Calu3 (cell line): Measurements from ENCODE around the gene KRTAP5-7. TPM values are rescaled to one million over a fixed set of nuclear protein-coding genes. Genes with fewer than 3 reads are reported as not detected.

Experiments used
- BruUV-seq: library from RNA; stranded (reverse); fragments of 400-500 nt; replicated peaks from 2 replicates; lab custom pipeline; 2021; lab: Mats Ljungman, UMichigan
- CTCF ChIA-PET: fragments of 300-600 bp; sonication (Branson Sonifier 250); formaldehyde crosslinking; loops from one replicate; lab custom pipeline; 2022; ENCODE audit warnings: antibody characterized with exemption; lab: Charles Lee
- DNase-seq: peaks from one replicate; pipeline ENCODE4 v3.0.0; 2022
- H3K27ac Mint-ChIP-seq: one replicate; pipeline ENCODE4 v1.8.0; 2022; ENCODE audit warnings: mixed read lengths; ENCODE audit not compliant: unreplicated experiment
- H3K27me3 Mint-ChIP-seq: one replicate; pipeline ENCODE4 v1.8.0; 2022; ENCODE audit warnings: mixed read lengths; ENCODE audit not compliant: unreplicated experiment
- H3K36me3 Mint-ChIP-seq: one replicate; pipeline ENCODE4 v1.8.0; 2022; ENCODE audit warnings: mild to moderate bottlenecking, moderate library complexity, mixed read lengths; ENCODE audit not compliant: insufficient read depth, unreplicated experiment
- H3K4me1 Mint-ChIP-seq: one replicate; pipeline ENCODE4 v1.8.0; 2022; ENCODE audit warnings: mild to moderate bottlenecking, low read depth, mixed read lengths; ENCODE audit not compliant: unreplicated experiment
- H3K4me3 Mint-ChIP-seq: one replicate; pipeline ENCODE4 v1.8.0; 2022; ENCODE audit warnings: mild to moderate bottlenecking, low read depth, moderate library complexity, mixed read lengths; ENCODE audit not compliant: unreplicated experiment
- H3K9me3 Mint-ChIP-seq: one replicate; pipeline ENCODE4 v1.8.0; 2022; ENCODE audit warnings: low read depth, mixed read lengths; ENCODE audit not compliant: unreplicated experiment
- CTCF ChIP-seq: fragments of 200-600 bp; IDR thresholded peaks from one replicate; pipeline ENCODE4 v1.8.0; 2022; ENCODE audit warnings: antibody characterized with exemption; ENCODE audit not compliant: unreplicated experiment
- intact Hi-C: fragments of 100-400 bp; cut with micrococcal nuclease; formaldehyde crosslinking; loops from one replicate; pipeline ENCODE4 v1.10.0; 2022; ENCODE audit not compliant: unreplicated experiment
- total RNA-seq: library from RNA; stranded (reverse); gene quantifications from 2 replicates; pipeline ENCODE4 v1.2.3, GENCODE V29; 2022

Gene KRTAP5-7
- total RNA-seq, 1 experiment from 2014 or later, result not detected

GRCh38 chr11:71542879-71543777, 16.1 kb downstream of the KRTAP5-7 start:
- no TSS peak for BruUV-seq
- H3K36me3 Mint-ChIP-seq, result no peaks in the 10 kb centered on the region
- intact Hi-C loops, result no loop called here
- peaks cover 11% of the 10 kb centered on the region for H3K4me1 Mint-ChIP-seq
- H3K9me3 Mint-ChIP-seq, result peaks cover 5% of the 10 kb centered on the region
- CTCF ChIA-PET, result interaction anchor here (0.7 to 1.0 kb wide), 2 partner anchors 11 to 17 kb away, joined by 3 read pairs; no protein-coding TSS in a partner anchor
- no peak for DNase-seq
- H3K4me3 Mint-ChIP-seq, result no peak overlapping the region
- no peak for TF ChIP-seq CTCF
- peaks cover 94% of the 10 kb centered on the region for H3K27me3 Mint-ChIP-seq
- H3K27ac Mint-ChIP-seq, result no peak overlapping the region

GRCh38 chr11:71543866-71544265, 16.8 kb downstream of the KRTAP5-7 start:
- no TSS peak for BruUV-seq
- intact Hi-C loops, result no loop called here
- peaks cover 5% of the 10 kb centered on the region for H3K9me3 Mint-ChIP-seq
- H3K27ac Mint-ChIP-seq, result no peak overlapping the region
- peaks cover 11% of the 10 kb centered on the region for H3K4me1 Mint-ChIP-seq
- peaks cover 96% of the 10 kb centered on the region for H3K27me3 Mint-ChIP-seq
- H3K4me3 Mint-ChIP-seq, result no peak overlapping the region
- no peaks in the 10 kb centered on the region for H3K36me3 Mint-ChIP-seq
- CTCF ChIA-PET, result no interaction called here
- no peak for DNase-seq
- TF ChIP-seq CTCF, result no peak

- DNase-seq, result no peak
- no peak for TF ChIP-seq CTCF
- Mint-ChIP-seq H3K9me3 (peaks cover 5% of the 10 kb centered on the region), H3K4me3 (no peak overlapping the region), H3K27me3 (peaks cover 96% of the 10 kb centered on the region), H3K4me1 (peaks cover 11% of the 10 kb centered on the region), H3K36me3 (no peaks in the 10 kb centered on the region), H3K27ac (no peak overlapping the region)
- CTCF ChIA-PET, result no interaction called here
- intact Hi-C loops, result no loop called here
- no TSS peak for BruUV-seq
Observed at GRCh38 chr11:71544525-71545214, 17.6 kb downstream of the KRTAP5-7 start.

GRCh38 chr11:71545405-71545966, 18.4 kb downstream of the KRTAP5-7 start:
- Mint-ChIP-seq H3K36me3 (no peaks in the 10 kb centered on the region), H3K27me3 (peaks cover 98% of the 10 kb centered on the region), H3K9me3 (peaks cover 5% of the 10 kb centered on the region), H3K4me3 (no peak overlapping the region), H3K4me1 (peaks cover 11% of the 10 kb centered on the region), H3K27ac (no peak overlapping the region)
- no peak for TF ChIP-seq CTCF
- CTCF ChIA-PET, result no interaction called here
- BruUV-seq, result no TSS peak
- DNase-seq, result no peak
- intact Hi-C loops, result no loop called here
